Cardiac muscle cell (in vitro differentiated cells and primary cell): Measurements from ENCODE around the gene GIMAP2. TPM values are rescaled to one million over a fixed set of nuclear protein-coding genes. Genes with fewer than 3 reads are reported as not detected.

ENCODE experiments used
- DNase-seq, 2 donors: peaks; one replicate each; pipeline versions ENCODE4 v3.0.0 to v3.0.0-alpha.2; 2010 to 2017; ENCODE audit warnings: low read depth in 1 of 2, low spot score in 1 of 2
- H3K27ac ChIP-seq: fragments of 200-600 bp; sonication (generic); 2 replicates; pipeline ENCODE4 v1.5.1; 2016
- H3K27me3 ChIP-seq: fragments of 200-600 bp; sonication (generic); 2 replicates; pipeline ENCODE4 v1.6.0; 2016; ENCODE audit warnings: control low read depth
- H3K36me3 ChIP-seq: fragments of 200-600 bp; sonication (generic); 2 replicates; pipeline ENCODE4 v1.5.1; 2016; ENCODE audit warnings: control low read depth
- H3K4me1 ChIP-seq: fragments of 200-600 bp; sonication (generic); 2 replicates; pipeline ENCODE4 v1.8.1; 2017; ENCODE audit warnings: low read depth, mild to moderate bottlenecking, mixed run types
- H3K4me3 ChIP-seq: fragments of 200-600 bp; sonication (generic); 2 replicates; pipeline ENCODE4 v1.5.1; 2016; ENCODE audit warnings: mild to moderate bottlenecking
- H3K9me3 ChIP-seq: fragments of 200-600 bp; sonication (generic); 2 replicates; pipeline ENCODE4 v1.5.1; 2017; ENCODE audit warnings: low read depth, mild to moderate bottlenecking, control low read depth
- CTCF ChIP-seq: IDR thresholded peaks from 2 replicates; pipeline ENCODE4 v1.5.1; 2012; ENCODE audit warnings: low read depth, mild to moderate bottlenecking, low read length
- polyA plus RNA-seq: library from polyadenylated mRNA; unstranded; fragments of >200 nt; fragmentation: Nextera tagmentation; extraction: Ambion mirVana; gene quantifications from 2 replicates; pipeline ENCODE4 v1.2.1, GENCODE V29; 2016
- total RNA-seq: library from RNA; depleted of rRNA; stranded (reverse); fragments of >200 nt; gene quantifications from 2 replicates; pipeline ENCODE4 v1.2.3, GENCODE V29; 2016

GIMAP2 gene
- total and polyA plus RNA-seq, 2 experiments from 2014 or later: not detected

DNA sequence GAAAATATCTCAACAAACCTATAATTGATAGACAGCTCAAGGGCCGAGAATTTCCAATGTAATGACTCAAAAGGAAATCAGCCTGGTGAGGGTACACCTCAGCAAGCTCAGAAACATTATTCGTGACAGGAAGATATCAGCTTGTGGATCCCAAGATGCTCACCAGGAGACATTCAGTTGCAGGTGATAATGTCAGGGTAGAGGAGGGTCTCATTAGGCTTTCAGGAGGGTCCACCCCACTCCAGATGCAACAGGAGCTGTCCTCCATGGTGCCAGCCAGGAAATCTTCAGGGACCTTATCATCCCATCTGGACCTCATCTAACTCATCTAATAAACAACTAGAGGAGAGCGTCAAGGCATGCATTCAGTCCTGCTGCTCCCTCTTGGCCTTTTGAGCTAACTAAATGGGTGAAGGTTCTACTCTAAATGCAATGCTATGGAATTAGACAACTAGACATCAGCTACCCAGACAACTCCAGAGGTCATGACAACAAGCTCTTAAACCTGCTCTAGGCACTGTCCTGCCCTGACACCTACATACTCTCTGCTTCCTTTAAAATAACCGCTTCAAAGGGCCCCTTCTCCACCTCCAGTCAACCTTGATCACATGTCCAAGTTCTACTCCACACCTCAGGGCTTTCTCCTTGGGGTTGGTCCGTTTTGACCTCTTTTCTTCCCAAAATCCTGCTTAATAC, 47.4 kb downstream of the GIMAP2 start:
- Histone ChIP-seq H3K4me3 (no peak overlapping the region), H3K9me3 (no peaks in the 10 kb centered on the region), H3K4me1 (no peaks in the 10 kb centered on the region), H3K27me3 (peaks cover 6% of the 10 kb centered on the region), H3K36me3 (no peaks in the 10 kb centered on the region), H3K27ac (no peak overlapping the region)
- no peak for TF ChIP-seq CTCF
- no peak for DNase-seq

- no peak overlapping the region for H3K4me3 ChIP-seq
- DNase-seq: no peak
- no peaks in the 10 kb centered on the region for H3K9me3 ChIP-seq
- no peaks in the 10 kb centered on the region for H3K4me1 ChIP-seq
- TF ChIP-seq CTCF: no peak
- no peaks in the 10 kb centered on the region for H3K36me3 ChIP-seq
- H3K27ac ChIP-seq: no peak overlapping the region
- peaks cover 12% of the 10 kb centered on the region for H3K27me3 ChIP-seq
Observed at GRCh38 chr7:150733482-150734095, 48.1 kb downstream of the GIMAP2 start.

GRCh38 chr7:150734254-150734653, 48.7 kb downstream of the GIMAP2 start:
- Histone ChIP-seq H3K36me3 (no peaks in the 10 kb centered on the region), H3K27ac (no peak overlapping the region), H3K27me3 (peaks cover 19% of the 10 kb centered on the region), H3K4me3 (no peak overlapping the region), H3K9me3 (no peaks in the 10 kb centered on the region), H3K4me1 (no peaks in the 10 kb centered on the region)
- DNase-seq: no peak
- no peak for TF ChIP-seq CTCF

- no peak overlapping the region for H3K27ac ChIP-seq
- H3K4me1 ChIP-seq: no peaks in the 10 kb centered on the region
- H3K36me3 ChIP-seq: no peaks in the 10 kb centered on the region
- TF ChIP-seq CTCF: no peak
- DNase-seq: no peak
- H3K27me3 ChIP-seq: peaks cover 25% of the 10 kb centered on the region
- H3K4me3 ChIP-seq: no peak overlapping the region
- H3K9me3 ChIP-seq: no peaks in the 10 kb centered on the region
Observed at GRCh38 chr7:150735596-150736358, 50.3 kb downstream of the GIMAP2 start.

DNA sequence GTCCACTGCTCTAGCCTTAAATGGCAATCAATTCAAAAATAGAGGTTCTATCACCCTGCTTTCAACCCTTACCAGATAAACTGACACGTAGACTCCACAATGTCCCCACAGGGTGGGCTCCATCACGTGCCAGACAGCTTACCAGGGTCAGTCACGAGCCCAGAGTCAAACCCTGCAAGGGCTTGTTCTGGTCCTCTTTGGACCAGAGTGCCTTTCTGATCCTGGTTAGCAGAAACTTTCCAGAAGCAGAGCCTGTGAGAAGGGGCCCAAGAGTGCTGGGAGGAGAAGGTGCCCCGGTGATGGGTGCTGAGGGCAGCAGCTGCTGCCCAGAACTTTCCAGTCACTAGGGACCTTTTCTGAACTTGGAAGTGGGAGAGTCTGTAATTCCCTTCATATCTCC, 51.4 kb downstream of the GIMAP2 start:
- peaks cover 35% of the 10 kb centered on the region for H3K27me3 ChIP-seq
- H3K9me3 ChIP-seq: no peaks in the 10 kb centered on the region
- no peak for TF ChIP-seq CTCF

More for the DNA sequence above, 51.4 kb downstream of the GIMAP2 start:
- Histone ChIP-seq H3K4me3 (no peak overlapping the region), H3K4me1 (no peaks in the 10 kb centered on the region), H3K27ac (no peak overlapping the region), H3K36me3 (no peaks in the 10 kb centered on the region)
- no peak for DNase-seq
